ENCODE results near the gene PSAP. TPM values are rescaled to one million over a fixed set of nuclear protein-coding genes. Genes with fewer than 3 reads are reported as not detected.

PSAP gene
- total RNA-seq, 4 donors from 2014 or later = 937 to 1,475 (median 1,210) TPM

GRCh38 chr10:71830726-71831125 lies 20.3 kb downstream of the PSAP start:
- DNase-seq (ENCODE audit: low spot score) (no peak), ATAC-seq (ENCODE audit: low FRiP score) (no peak)
- no peak for TF ChIP-seq CTCF (IDR thresholded peaks at IDR 0.05)

- ATAC-seq (ENCODE audit: low FRiP score) = no peak
- DNase-seq (ENCODE audit: low spot score) = no peak
- TF ChIP-seq CTCF (IDR thresholded peaks at IDR 0.05) = no peak
Observed at GRCh38 chr10:71829896-71830295, 21.2 kb downstream of the PSAP start.

GRCh38 chr10:71829171-71829570 lies 21.9 kb downstream of the PSAP start:
- no peak for TF ChIP-seq CTCF (IDR thresholded peaks at IDR 0.05)
- DNase-seq (ENCODE audit: low spot score) = no peak
- ATAC-seq (ENCODE audit: low FRiP score) = peak; percentile 8

GRCh38 chr10:71828702-71829101 lies 22.3 kb downstream of the PSAP start:
- DNase-seq (ENCODE audit: low spot score) (no peak), ATAC-seq (ENCODE audit: low FRiP score) (no peak)
- TF ChIP-seq CTCF (IDR thresholded peaks at IDR 0.05) = no peak

- no peak for TF ChIP-seq CTCF (IDR thresholded peaks at IDR 0.05)
- DNase-seq (ENCODE audit: low spot score) (no peak), ATAC-seq (ENCODE audit: low FRiP score) (no peak)
Observed at GRCh38 chr10:71827852-71828251, 23.2 kb downstream of the PSAP start.

GRCh38 chr10:71825217-71825616 lies 25.8 kb downstream of the PSAP start:
- no peak for DNase-seq (ENCODE audit: low spot score)

More at GRCh38 chr10:71825217-71825616, 25.8 kb downstream of the PSAP start:
- TF ChIP-seq CTCF (IDR thresholded peaks at IDR 0.05) = no peak
- no peak for ATAC-seq (ENCODE audit: low FRiP score)
